H1 (cell line): Measurements from ENCODE around the gene CBLC. TPM values are rescaled to one million over a fixed set of nuclear protein-coding genes. Genes with fewer than 3 reads are reported as not detected.

Experiments used
- NANOG ChIP-seq: IDR thresholded peaks from 2 replicates; pipeline ENCODE4 v1.6.1; 2011; ENCODE audit warnings: low read length, low read depth, mild to moderate bottlenecking, inconsistent platforms; ENCODE audit not compliant: insufficient read depth, poor library complexity, severe bottlenecking
- polyA plus RNA-seq, 7 experiments: library from polyadenylated mRNA; depleted of rRNA in 3 of 7; stranded (reverse) in 5 of 7; unstranded in 2 of 7; fragments of >200 nt in 5 of 7; fragments of 200-250 nt in 2 of 7; gene quantifications; 1 replicate in 5 of 7; 2 replicates in 1 of 7; 4 replicates in 1 of 7; pipeline versions ENCODE4 v1.2.1 to v1.2.3, GENCODE V29; 2011 to 2013; ENCODE audit warnings: missing spikeins in 2 of 7, mixed read lengths in 2 of 7
- total RNA-seq: library from RNA; stranded (reverse); fragmentation: NEBNext Ultra II Directional; extraction: Animal tissue kit (Norgen Biotek cat#: 25700); gene quantifications from 2 replicates; pipeline ENCODE4 v1.2.1, GENCODE V29; 2021

The CBLC gene
- total and polyA plus RNA-seq, 2 of the 8 experiments (the other 6 are each of a cell fraction or from before 2014, with no cell fraction given), result 17.4 to 35.7 TPM

- TF ChIP-seq NANOG, result no peak
Measured at GRCh38 chr19:44840811-44841210, 63.1 kb downstream of the CBLC start (continued).
